Testis (tissue), 3 donors: ENCODE data around the gene CD28. TPM values are rescaled to one million over a fixed set of nuclear protein-coding genes. Genes with fewer than 3 reads are reported as not detected.

Experiments used
- DNase-seq: peaks from one replicate; pipeline ENCODE4 v3.0.0-alpha.2; 2019
- H3K27ac ChIP-seq, 2 donors: fragments of 200-600 bp; sonication (generic); one replicate each; pipeline ENCODE4 v1.5.1; 2019
- H3K27me3 ChIP-seq: fragments of 200-600 bp; sonication (generic); one replicate; pipeline ENCODE4 v1.5.1; 2019
- H3K36me3 ChIP-seq: fragments of 200-600 bp; sonication (generic); one replicate; pipeline ENCODE4 v1.5.1; 2017; ENCODE audit warnings: low read depth; ENCODE audit errors: missing control alignments
- H3K4me1 ChIP-seq: fragments of 200-600 bp; sonication (generic); one replicate; pipeline ENCODE4 v1.5.1; 2019
- H3K4me3 ChIP-seq, 2 donors: fragments of 200-600 bp; sonication (generic); one replicate each; pipeline ENCODE4 v1.5.1; 2017 to 2019
- H3K9me3 ChIP-seq: fragments of 200-600 bp; sonication (generic); one replicate; pipeline ENCODE4 v1.5.1; 2017
- POLR2A ChIP-seq: fragments of 450-650 bp; IDR thresholded peaks from one replicate; pipeline ENCODE4 v1.6.1; 2017; ENCODE audit warnings: antibody characterized with exemption, mild to moderate bottlenecking, moderate library complexity
- WGBS, 2 donors: methylation state at CpG; one replicate each; pipeline ENCODE4 v1.1.5; 2018; 5-methylcytosine and 5-hydroxymethylcytosine counted together
- intact Hi-C: fragments of 100-400 bp; cut with DNase I; formaldehyde crosslinking; loops from one replicate; pipeline ENCODE4 v1.15.1; 2023; ENCODE audit warnings: low total_unique reads
- polyA plus RNA-seq: library from polyadenylated mRNA; stranded (reverse); fragments of 350-450 nt; fragmentation: Illumina TruSeq; extraction: RNeasy Lipid Tissue Mini Kit (QIAGEN cat#74804); gene quantifications from one replicate; pipeline ENCODE4 v1.2.3, GENCODE V29; 2014; ENCODE audit warnings: low read depth, low replicate concordance; ENCODE audit not compliant: insufficient read depth
- total RNA-seq, 2 donors: library from RNA; depleted of rRNA; stranded (reverse); fragments of >200 nt; gene quantifications; one replicate each; pipeline ENCODE4 v1.2.3, GENCODE V29; 2016
- TF ChIP-seq, protein P1 (sequence below), 3 experiments: fragments of 450-650 bp in 2 of 3; fragments of 200-600 bp in 1 of 3; sonication (generic) in 1 of 3; IDR thresholded peaks; one replicate each; pipeline ENCODE4 v1.5.1; 2016 to 2019; ENCODE audit warnings: antibody characterized with exemption in 3 of 3, mild to moderate bottlenecking in 2 of 3, moderate library complexity in 1 of 3

Gene CD28
- total and polyA plus RNA-seq, 3 donors from 2014 or later = 0.24 to 0.91 (median 0.43) TPM

DNA sequence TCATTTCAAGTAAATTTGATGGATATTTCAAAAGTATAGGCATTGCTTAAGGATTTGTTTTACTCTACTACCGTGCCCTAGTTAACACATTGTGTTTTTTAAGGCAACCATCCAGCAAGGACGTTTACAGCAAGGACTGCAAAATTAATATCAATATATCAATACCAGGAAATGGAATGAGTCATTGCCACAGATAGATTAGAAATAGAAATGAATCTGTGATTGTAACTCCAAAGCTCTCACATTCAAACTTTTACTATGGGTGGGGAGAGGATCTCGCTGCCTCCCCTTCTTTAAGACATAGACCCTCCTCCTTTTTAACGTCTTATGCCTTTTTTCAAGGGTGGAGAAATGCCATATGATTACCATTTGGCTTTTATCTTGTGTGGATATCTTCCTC lies 3.8 kb downstream of the CD28 start:
- TF ChIP-seq POLR2A = no peak
- TF ChIP-seq, protein P1, sequence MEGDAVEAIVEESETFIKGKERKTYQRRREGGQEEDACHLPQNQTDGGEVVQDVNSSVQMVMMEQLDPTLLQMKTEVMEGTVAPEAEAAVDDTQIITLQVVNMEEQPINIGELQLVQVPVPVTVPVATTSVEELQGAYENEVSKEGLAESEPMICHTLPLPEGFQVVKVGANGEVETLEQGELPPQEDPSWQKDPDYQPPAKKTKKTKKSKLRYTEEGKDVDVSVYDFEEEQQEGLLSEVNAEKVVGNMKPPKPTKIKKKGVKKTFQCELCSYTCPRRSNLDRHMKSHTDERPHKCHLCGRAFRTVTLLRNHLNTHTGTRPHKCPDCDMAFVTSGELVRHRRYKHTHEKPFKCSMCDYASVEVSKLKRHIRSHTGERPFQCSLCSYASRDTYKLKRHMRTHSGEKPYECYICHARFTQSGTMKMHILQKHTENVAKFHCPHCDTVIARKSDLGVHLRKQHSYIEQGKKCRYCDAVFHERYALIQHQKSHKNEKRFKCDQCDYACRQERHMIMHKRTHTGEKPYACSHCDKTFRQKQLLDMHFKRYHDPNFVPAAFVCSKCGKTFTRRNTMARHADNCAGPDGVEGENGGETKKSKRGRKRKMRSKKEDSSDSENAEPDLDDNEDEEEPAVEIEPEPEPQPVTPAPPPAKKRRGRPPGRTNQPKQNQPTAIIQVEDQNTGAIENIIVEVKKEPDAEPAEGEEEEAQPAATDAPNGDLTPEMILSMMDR (IDR thresholded peaks at IDR 0.05) = no peak
- Histone ChIP-seq H3K36me3 (no peaks in the 10 kb centered on the region), H3K4me3 (no peak overlapping the region), H3K27ac (no peak overlapping the region), H3K9me3 (no peaks in the 10 kb centered on the region), H3K27me3 (no peaks in the 10 kb centered on the region), H3K4me1 (no peaks in the 10 kb centered on the region)
- intact Hi-C loops = no loop called here
- WGBS, 2 donors = 70% methylated on average over 4 of the region's 4 CpGs
- no peak for DNase-seq

DNA sequence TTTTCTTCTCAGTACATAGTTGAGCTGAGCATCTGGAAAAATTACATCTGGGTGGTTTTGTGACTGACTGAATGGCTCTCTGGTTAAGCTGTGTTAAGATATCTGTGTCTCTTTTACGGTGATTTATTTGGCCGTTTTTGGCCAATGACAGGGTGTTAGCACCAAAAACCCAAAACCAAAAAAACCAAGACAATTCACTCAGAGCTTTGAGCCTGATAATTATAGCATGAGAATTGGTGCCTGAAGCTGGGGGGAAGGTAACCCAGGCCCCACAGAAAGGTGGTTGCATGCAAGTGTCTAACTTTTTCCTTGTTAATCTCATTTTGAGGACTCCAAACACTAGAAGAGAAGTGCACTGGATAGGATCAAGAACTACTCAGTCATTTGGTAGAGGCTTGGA lies 4.5 kb downstream of the CD28 start:
- Histone ChIP-seq H3K4me3 (no peak overlapping the region), H3K27me3 (no peaks in the 10 kb centered on the region), H3K9me3 (no peaks in the 10 kb centered on the region), H3K36me3 (no peaks in the 10 kb centered on the region), H3K27ac (no peak overlapping the region), H3K4me1 (no peaks in the 10 kb centered on the region)
- TF ChIP-seq, protein P1 (IDR thresholded peaks at IDR 0.05) = no peak
- no peak for TF ChIP-seq POLR2A
- intact Hi-C loops = no loop called here
- no peak for DNase-seq
- WGBS, 2 donors = 91 to 95% methylated on average over 2 of the region's 2 CpGs

DNA sequence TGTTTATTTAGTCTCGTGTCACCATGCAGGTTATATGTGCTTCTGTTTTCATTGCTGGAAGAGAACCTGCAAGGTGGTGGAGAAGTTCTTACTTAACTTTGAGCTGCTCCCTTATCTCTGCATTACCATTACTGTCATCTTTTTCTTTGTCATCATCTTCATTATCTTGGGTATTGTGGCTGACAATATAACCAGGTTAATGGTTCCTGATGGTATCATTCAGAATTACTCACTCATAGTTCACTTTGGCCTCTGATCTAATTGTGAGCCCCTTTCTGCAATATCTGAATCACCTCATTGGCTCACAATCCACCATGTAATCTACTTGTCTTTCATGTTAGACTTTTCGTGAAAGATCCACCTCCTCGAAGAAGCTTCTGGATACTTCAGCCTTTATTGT lies 5.0 kb downstream of the CD28 start:
- Histone ChIP-seq H3K27me3 (no peaks in the 10 kb centered on the region), H3K9me3 (no peaks in the 10 kb centered on the region), H3K27ac (no peak overlapping the region), H3K36me3 (no peaks in the 10 kb centered on the region), H3K4me3 (no peak overlapping the region), H3K4me1 (no peaks in the 10 kb centered on the region)
- no peak for DNase-seq
- intact Hi-C loops = no loop called here
- TF ChIP-seq, protein P1 (IDR thresholded peaks at IDR 0.05) = no peak
- no peak for TF ChIP-seq POLR2A
- WGBS, 2 donors = 92 to 96% methylated on average over 3 of the region's 3 CpGs

DNA sequence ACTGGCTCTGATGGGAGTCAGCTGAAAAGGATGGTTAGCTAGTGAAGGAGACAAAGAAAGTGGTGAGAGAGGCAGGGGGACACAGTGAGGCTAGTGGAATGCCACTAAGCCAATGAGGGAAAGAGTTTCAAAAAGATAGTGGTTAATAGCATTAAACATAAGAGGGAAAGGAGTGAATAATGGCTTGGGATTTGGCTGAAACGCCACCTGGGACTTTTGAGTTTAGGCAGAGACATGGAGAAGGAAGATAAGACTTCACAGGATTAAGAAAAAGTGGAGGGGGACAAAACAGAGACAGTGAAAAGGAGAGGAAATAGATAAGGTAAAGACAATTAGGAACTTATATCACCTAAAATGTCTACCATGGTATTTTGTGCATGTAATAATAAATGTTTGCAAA lies 6.9 kb downstream of the CD28 start:
- H3K36me3 ChIP-seq = no peaks in the 10 kb centered on the region
- H3K27me3 ChIP-seq = no peaks in the 10 kb centered on the region
- DNase-seq = no peak
- no peaks in the 10 kb centered on the region for H3K9me3 ChIP-seq
- WGBS, 2 donors = 84 to 95% methylated on average over 1 of the region's 1 CpG
- H3K27ac ChIP-seq = no peak overlapping the region
- H3K4me3 ChIP-seq = no peak overlapping the region
- TF ChIP-seq, protein P1 (IDR thresholded peaks at IDR 0.05) = no peak
- TF ChIP-seq POLR2A = no peak
- no peaks in the 10 kb centered on the region for H3K4me1 ChIP-seq
- intact Hi-C loops = no loop called here

DNA sequence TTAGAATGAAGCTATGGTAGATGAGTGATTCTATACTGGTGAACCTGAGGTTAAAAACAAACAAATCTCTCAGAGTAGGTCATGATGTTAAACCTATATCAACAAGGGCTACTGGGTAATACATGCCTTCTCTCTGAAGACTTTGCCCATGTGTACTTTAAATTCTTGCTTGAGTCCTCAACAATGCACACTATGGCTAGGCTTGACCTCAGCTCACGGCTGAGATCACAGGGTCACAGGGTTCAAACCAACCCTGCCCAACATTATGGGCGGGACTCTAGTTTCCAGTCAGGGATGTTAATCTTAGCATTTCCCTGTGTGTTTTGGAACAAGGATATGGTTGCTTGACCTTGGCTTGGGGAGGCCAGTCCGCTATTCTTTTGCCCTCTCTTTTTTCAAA lies 7.7 kb downstream of the CD28 start:
- H3K27ac ChIP-seq = no peak overlapping the region
- no peaks in the 10 kb centered on the region for H3K36me3 ChIP-seq
- intact Hi-C loops = no loop called here
- H3K27me3 ChIP-seq = no peaks in the 10 kb centered on the region
- no peak for DNase-seq
- WGBS, 2 donors = 54 to 56% methylated on average over 3 of the region's 3 CpGs
- H3K4me1 ChIP-seq = no peaks in the 10 kb centered on the region
- H3K9me3 ChIP-seq = no peaks in the 10 kb centered on the region
- no peak overlapping the region for H3K4me3 ChIP-seq
- TF ChIP-seq POLR2A = no peak
- TF ChIP-seq, protein P1 (IDR thresholded peaks at IDR 0.05) = no peak
